HepG2 (cell line): ENCODE data around the gene RAB11FIP2. TPM values are rescaled to one million over a fixed set of nuclear protein-coding genes. Genes with fewer than 3 reads are reported as not detected.

Source experiments
- ATAC-seq: fragments of 200-7000 bp; cut with Tn5 transposase; 3 replicates; pipeline ENCODE4 v1.9.1; 2020; ENCODE audit warnings: mild to moderate bottlenecking, moderate library complexity
- BruUV-seq: library from RNA; stranded (reverse); fragments of 400-500 nt; replicated peaks from 2 replicates; lab custom pipeline; 2021; lab: Mats Ljungman, UMichigan
- CTCF ChIA-PET: fragments of 300-600 bp; formaldehyde crosslinking; extraction: SDS; loops from one replicate; lab custom pipeline; 2021; ENCODE audit warnings: low total read pairs, inconsistent platforms, low intra/inter-chr PET ratio; lab: Yijun Ruan, JAX
- POLR2A ChIA-PET: fragments of 350-600 bp; sonication (Branson Sonifier 250); formaldehyde crosslinking; loops from one replicate; lab custom pipeline; 2020; ENCODE audit warnings: antibody characterized with exemption, inconsistent platforms; lab: Yijun Ruan, JAX
- DNase-seq: peaks from one replicate; pipeline ENCODE4 v3.0.0-alpha.2; 2015; ENCODE audit warnings: low spot score
- FAIRE-seq: peaks from 3 replicates; lab custom pipeline; 2011; peaks lifted over from hg19 to GRCh38; lab: Jason Lieb, UNC
- H2AFZ ChIP-seq: one replicate; pipeline ENCODE4 v1.6.1; 2011; ENCODE audit warnings: low read length, inconsistent platforms
- H3K27ac ChIP-seq: fragments of 300-600 bp; 3 replicates; pipeline ENCODE4 v1.8.0; 2011; ENCODE audit warnings: mixed run types, mild to moderate bottlenecking, mixed read lengths, low read length, inconsistent platforms; ENCODE audit not compliant: insufficient read depth; ENCODE audit errors: extremely low read length
- H3K27me3 ChIP-seq, 2 experiments: fragments of 200-600 bp in 1 of 2; 2 replicates in 1 of 2; 3 replicates in 1 of 2; pipeline versions ENCODE4 v1.6.0 to v1.8.0; 2011; ENCODE audit warnings: low read length in 2 of 2, mild to moderate bottlenecking in 2 of 2, moderate library complexity in 2 of 2, inconsistent platforms in 1 of 2; ENCODE audit not compliant: insufficient read depth in 2 of 2, control insufficient read depth in 1 of 2
- H3K36me3 ChIP-seq, 2 experiments: fragments of 200-600 bp in 1 of 2; replicated peaks in 1 of 2; 2 replicates in 1 of 2; 3 replicates in 1 of 2; pipeline versions ENCODE4 v1.5.1 to v1.8.0; 2011; ENCODE audit warnings: low read length in 2 of 2, inconsistent platforms in 1 of 2; ENCODE audit not compliant: insufficient read depth in 2 of 2, control insufficient read depth in 1 of 2
- H3K4me1 ChIP-seq: 2 replicates; pipeline ENCODE4 v1.5.1; 2012; ENCODE audit warnings: low read length, inconsistent platforms; ENCODE audit not compliant: insufficient read depth
- H3K4me2 ChIP-seq: 2 replicates; pipeline ENCODE4 v1.6.0; 2011; ENCODE audit warnings: low read depth, low read length, inconsistent platforms
- H3K4me3 ChIP-seq, 3 experiments: fragments of 200-600 bp in 1 of 3; sonication (generic), shearing (Covaris generic) in 1 of 3; replicated peaks in 1 of 3; 2 replicates each; pipeline ENCODE4 v1.5.1; 2011 to 2016; ENCODE audit warnings: low read length in 3 of 3, inconsistent platforms in 2 of 3, low read depth in 2 of 3, mild to moderate bottlenecking in 2 of 3, control low read depth in 1 of 3, mixed read lengths in 1 of 3; ENCODE audit not compliant: insufficient read depth in 1 of 3
- H3K79me2 ChIP-seq: one replicate; pipeline ENCODE4 v1.6.1; 2011; ENCODE audit warnings: low read length, inconsistent platforms; ENCODE audit not compliant: insufficient read depth
- H3K9ac ChIP-seq: 2 replicates; pipeline ENCODE4 v1.6.0; 2011; ENCODE audit warnings: mild to moderate bottlenecking, low read depth, low read length, inconsistent platforms; ENCODE audit not compliant: insufficient read depth
- H3K9me3 ChIP-seq: 2 replicates; pipeline ENCODE4 v1.5.1; 2012; ENCODE audit warnings: mild to moderate bottlenecking, low read length
- H4K20me1 ChIP-seq: 2 replicates; pipeline ENCODE4 v1.6.0; 2011; ENCODE audit warnings: inconsistent platforms, mild to moderate bottlenecking, low read length, moderate library complexity; ENCODE audit not compliant: insufficient read depth
- ATAD3A ChIP-seq: sonication (generic); formaldehyde crosslinking; IDR thresholded peaks from 2 replicates; pipeline ENCODE4 v1.4.0; 2020; ENCODE audit warnings: missing genetic modification reagents
- ATF7 ChIP-seq, 2 experiments: fragments of 450-650 bp in 1 of 2; sonication (generic) in 1 of 2; formaldehyde crosslinking in 1 of 2; IDR thresholded peaks; 2 replicates each; pipeline versions ENCODE4 v1.4.0 to v1.6.1; 2016 to 2020; ENCODE audit warnings: antibody characterized with exemption in 1 of 2, mild to moderate bottlenecking in 1 of 2, missing genetic modification reagents in 1 of 2
- CHD2 ChIP-seq: IDR thresholded peaks from 2 replicates; pipeline ENCODE4 v1.6.1; 2011; ENCODE audit warnings: low read depth, low read length, improper control_type of control experiment
- E2F5 ChIP-seq: sonication (generic); formaldehyde crosslinking; conservative IDR thresholded peaks from 2 replicates; pipeline ENCODE4 v1.4.0; 2020; ENCODE audit warnings: missing genetic modification reagents
- MYNN ChIP-seq: sonication (generic); formaldehyde crosslinking; IDR thresholded peaks from 2 replicates; pipeline ENCODE4 v1.4.0; 2020; ENCODE audit warnings: mild to moderate bottlenecking, low read depth, missing genetic modification reagents
- PRMT3 ChIP-seq: sonication (generic); formaldehyde crosslinking; IDR thresholded peaks from 2 replicates; pipeline ENCODE4 v1.8.1; 2022; ENCODE audit warnings: low read depth, mild to moderate bottlenecking, moderate library complexity, missing genetic modification reagents, borderline replicate concordance
- RFX5 ChIP-seq: IDR thresholded peaks from 2 replicates; pipeline ENCODE4 v1.6.1; 2011; ENCODE audit warnings: low read depth, low read length, improper control_type of control experiment
- SOX6 ChIP-seq, 2 experiments: fragments of 450-650 bp in 1 of 2; sonication (generic) in 1 of 2; formaldehyde crosslinking in 1 of 2; IDR thresholded peaks; 2 replicates each; pipeline versions ENCODE4 v1.4.0 to v1.6.1; 2017 to 2020; ENCODE audit warnings: antibody characterized with exemption in 1 of 2, mild to moderate bottlenecking in 1 of 2, missing genetic modification reagents in 1 of 2
- TAF15 ChIP-seq: fragments of 200-400 bp; formaldehyde crosslinking; IDR thresholded peaks from one replicate; pipeline ENCODE4 v1.6.1; 2018; ENCODE audit warnings: mild to moderate bottlenecking, low read depth, low read length; ENCODE audit not compliant: poor library complexity, severe bottlenecking
- ZFP41 ChIP-seq: sonication (generic); formaldehyde crosslinking; IDR thresholded peaks from 2 replicates; pipeline ENCODE4 v1.4.0; 2020; ENCODE audit warnings: mild to moderate bottlenecking, missing genetic modification reagents, borderline replicate concordance
- ZNF572 ChIP-seq: sonication (generic); formaldehyde crosslinking; IDR thresholded peaks from 2 replicates; pipeline ENCODE4 v1.5.1; 2020; ENCODE audit warnings: mild to moderate bottlenecking, missing genetic modification reagents
- ZNF776 ChIP-seq: sonication (generic); formaldehyde crosslinking; IDR thresholded peaks from 2 replicates; pipeline ENCODE4 v1.4.0; 2020; ENCODE audit warnings: mild to moderate bottlenecking, missing genetic modification reagents
- ZNF782 ChIP-seq: sonication (generic); formaldehyde crosslinking; IDR thresholded peaks from 2 replicates; pipeline ENCODE4 v1.4.0; 2020; ENCODE audit warnings: missing genetic modification reagents, mild to moderate bottlenecking, borderline replicate concordance
- WGBS: methylation state at CpG from one replicate; pipeline ENCODE4 v1.1.6; 2017; ENCODE audit warnings: low lambda C conversion rate; 5-methylcytosine and 5-hydroxymethylcytosine counted together
- in situ Hi-C: cut with HindIII; loops from 2 replicates; pipeline ENCODE4 v1.10.0; 2017; ENCODE audit warnings: low pct_unique_long_range_greater_than_20kb; ENCODE audit not compliant: extremely low pct_ligation_motif_present
- intact Hi-C: fragments of 100-400 bp; cut with micrococcal nuclease; formaldehyde crosslinking; loops from one replicate; pipeline ENCODE4 v1.10.0; 2022; ENCODE audit not compliant: unreplicated experiment
- polyA plus RNA-seq, 8 experiments: library from polyadenylated mRNA; depleted of rRNA in 3 of 8; stranded (reverse) in 7 of 8; unstranded in 1 of 8; fragments of >200 nt; fragmentation: Illumina TruSeq in 4 of 8; extraction: Trizol in 4 of 8; gene quantifications; 2 replicates each; pipeline versions ENCODE4 v1.2.1 to v1.2.3, GENCODE V29; 2011 to 2016; ENCODE audit warnings: low read depth in 4 of 8, missing spikeins in 1 of 8, mixed read lengths in 1 of 8; ENCODE audit not compliant: insufficient read depth in 1 of 8
- total RNA-seq, 5 experiments: library from RNA; depleted of rRNA; stranded (reverse); fragments of >200 nt; fragmentation: Illumina TruSeq; extraction: Trizol; gene quantifications; 2 replicates each; pipeline ENCODE4 v1.2.3, GENCODE V29; 2016; ENCODE audit warnings: low read depth in 1 of 5

The RAB11FIP2 gene
- total and polyA plus RNA-seq, 2 of the 13 experiments (the other 11 are each of a cell fraction or from before 2014, with no cell fraction given) = 4.7 to 13.0 TPM

DNA sequence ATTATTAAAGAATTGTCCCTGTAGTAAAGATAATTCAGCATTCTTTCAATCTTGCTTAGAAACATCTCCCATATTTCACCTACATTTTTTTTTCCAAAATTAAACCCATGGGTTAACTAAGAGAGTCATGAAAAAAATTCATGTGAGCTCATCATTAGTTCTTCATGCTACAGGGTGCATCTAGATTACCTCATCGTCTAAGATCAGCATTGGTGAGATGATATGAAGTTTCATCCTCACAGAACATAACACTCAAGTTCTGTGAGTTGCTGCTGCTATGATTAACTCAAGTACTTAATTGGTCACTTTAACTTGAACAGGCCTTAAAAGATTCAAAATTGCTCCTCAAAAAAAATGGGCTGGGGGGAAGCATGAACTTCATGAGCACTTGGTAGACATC, 50.0 kb downstream of the RAB11FIP2 start:
- Histone ChIP-seq H3K4me3 (no peak overlapping the region), H3K4me1 (no peaks in the 10 kb centered on the region), H3K27ac (no peak overlapping the region), H2AFZ (no peak overlapping the region), H3K4me2 (no peak overlapping the region), H3K9ac (no peak overlapping the region), H4K20me1 (no peaks in the 10 kb centered on the region), H3K79me2 (no peaks in the 10 kb centered on the region), H3K9me3 (no peaks in the 10 kb centered on the region), H3K36me3 (no peaks in the 10 kb centered on the region), H3K27me3 (no peaks in the 10 kb centered on the region)
- no peak for ATAC-seq
- no peak for DNase-seq
- ChIA-PET CTCF (no interaction called here), POLR2A (no interaction called here)
- 96% methylated on average over 1 of the region's 1 CpG for WGBS
- intact Hi-C loops (no loop called here), in situ Hi-C loops (no loop called here)
- no peak for FAIRE-seq
- TF ChIP-seq TAF15 (no peak), ATF7 (IDR thresholded peaks at IDR 0.05) (peak; percentile 56; the same call in 1 of the 2 replicates), ATF7 (CRISPR knock-in tag; IDR thresholded peaks at IDR 0.05) (no peak)
- no TSS peak for BruUV-seq

DNA sequence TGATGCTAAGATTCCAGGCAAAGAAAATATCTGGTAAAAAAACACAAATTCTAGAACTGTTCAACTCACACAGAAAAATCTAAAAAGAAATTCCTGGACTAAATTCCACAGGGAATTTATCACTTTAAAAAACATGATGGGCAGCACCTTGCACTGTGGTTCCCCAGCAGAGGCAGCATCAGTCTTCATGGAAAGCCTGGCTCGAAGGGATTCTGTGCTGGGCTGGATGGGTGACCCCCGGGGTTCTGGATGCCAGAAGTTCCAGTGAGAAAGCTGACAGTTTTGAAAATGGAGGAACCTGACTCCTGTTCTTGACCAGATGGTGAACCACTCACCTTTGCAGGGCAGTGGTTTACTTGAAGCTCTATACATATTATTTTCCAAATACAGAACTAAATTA, 52.0 kb downstream of the RAB11FIP2 start:
- H3K36me3 ChIP-seq = no peaks in the 10 kb centered on the region
- intact Hi-C loops = no loop called here
- TF ChIP-seq ZNF782 (CRISPR knock-in tag) = no peak
- TF ChIP-seq CHD2 = no peak
- no peak for TF ChIP-seq ZFP41 (CRISPR knock-in tag)
- TF ChIP-seq ZNF572 (CRISPR knock-in tag) = no peak
- no peak for TF ChIP-seq ATAD3A (CRISPR knock-in tag)
- TF ChIP-seq SOX6 (IDR thresholded peaks at IDR 0.05) = no peak
- TF ChIP-seq SOX6 (CRISPR knock-in tag; IDR thresholded peaks at IDR 0.05) = no peak
- TF ChIP-seq E2F5 (CRISPR knock-in tag) = no peak
- no peak for TF ChIP-seq ZNF776 (CRISPR knock-in tag)
- TF ChIP-seq RFX5 = no peak
- no peak for TF ChIP-seq PRMT3
- no peak for TF ChIP-seq MYNN (CRISPR knock-in tag)
- no peak for ATAC-seq
- H3K27ac ChIP-seq = no peak overlapping the region
- H3K27me3 ChIP-seq = no peaks in the 10 kb centered on the region
- H3K9ac ChIP-seq = no peak overlapping the region
- no peaks in the 10 kb centered on the region for H3K4me1 ChIP-seq
- no peak for FAIRE-seq
- H3K9me3 ChIP-seq = no peaks in the 10 kb centered on the region
- H4K20me1 ChIP-seq = no peaks in the 10 kb centered on the region
- BruUV-seq = no TSS peak
- no peak for DNase-seq
- CTCF ChIA-PET = no interaction called here
- no peak overlapping the region for H2AFZ ChIP-seq
- WGBS = 83% methylated on average over 2 of the region's 2 CpGs
- in situ Hi-C loops = no loop called here
- POLR2A ChIA-PET = no interaction called here
- no peak overlapping the region for H3K4me2 ChIP-seq
- H3K4me3 ChIP-seq = no peak overlapping the region
- H3K79me2 ChIP-seq = no peaks in the 10 kb centered on the region
